Activated T-cell treated with anti-CD3 and anti-CD28 coated beads, Interleukin-2, amount 50 U/mL, for 72 hours (primary cell): ENCODE data around the gene SSUH2. TPM values are rescaled to one million over a fixed set of nuclear protein-coding genes. Genes with fewer than 3 reads are reported as not detected.
"Not testable (repeated sequence)": the region's sequence is repeated elsewhere in the genome, so short reads cannot be mapped to it uniquely, and the experiment has no call there.

Experiments used
- ATAC-seq, 2 donors: fragments of 150-1000 bp; cut with Tn5 transposase; replicated peaks in 1 of 2; 2 replicates each; pipeline ENCODE4 v1.10.0; 2021; ENCODE audit warnings: moderate library complexity in 2 of 2, mild to moderate bottlenecking in 1 of 2
- DNase-seq, 2 donors: peaks; one replicate each; pipeline ENCODE4 v3.0.0; 2021 to 2022; ENCODE audit warnings: mixed read lengths in 1 of 2
- H3K27ac Mint-ChIP-seq: one replicate; pipeline ENCODE4 v1.8.0; 2022; ENCODE audit warnings: mild to moderate bottlenecking, moderate library complexity, mixed read lengths
- H3K27me3 Mint-ChIP-seq: one replicate; pipeline ENCODE4 v1.8.0; 2022; ENCODE audit warnings: low read depth, mixed read lengths
- H3K36me3 Mint-ChIP-seq, 2 donors: one replicate each; pipeline ENCODE4 v1.8.0; 2022; ENCODE audit warnings: mixed read lengths in 2 of 2, mild to moderate bottlenecking in 1 of 2; ENCODE audit not compliant: insufficient read depth in 2 of 2
- H3K4me1 Mint-ChIP-seq: one replicate; pipeline ENCODE4 v1.8.0; 2022; ENCODE audit warnings: low read depth, mixed read lengths
- H3K4me3 Mint-ChIP-seq, 2 donors: one replicate each; pipeline ENCODE4 v1.8.0; 2022; ENCODE audit warnings: mild to moderate bottlenecking in 2 of 2, mixed read lengths in 2 of 2, moderate library complexity in 2 of 2
- H3K9me3 Mint-ChIP-seq, 2 donors: one replicate each; pipeline ENCODE4 v1.8.0; 2022; ENCODE audit warnings: mixed read lengths in 2 of 2
- total RNA-seq, 2 donors: library from RNA; stranded (reverse); gene quantifications; one replicate each; pipeline ENCODE4 v1.2.3, GENCODE V29; 2022

The SSUH2 gene
- total RNA-seq, 2 donors from 2014 or later, result 0.31 to 0.49 TPM

GRCh38 chr3:8593021-8593827 lies 51.4 kb downstream of the SSUH2 start:
- Mint-ChIP-seq H3K4me3 (no peak overlapping the region), H3K27me3 (no peaks in the 10 kb centered on the region), H3K36me3 (no peaks in the 10 kb centered on the region), H3K27ac (no peak overlapping the region), H3K9me3 (no peaks in the 10 kb centered on the region), H3K4me1 (no peaks in the 10 kb centered on the region)
- DNase-seq (no peak), ATAC-seq (no peak)

DNA sequence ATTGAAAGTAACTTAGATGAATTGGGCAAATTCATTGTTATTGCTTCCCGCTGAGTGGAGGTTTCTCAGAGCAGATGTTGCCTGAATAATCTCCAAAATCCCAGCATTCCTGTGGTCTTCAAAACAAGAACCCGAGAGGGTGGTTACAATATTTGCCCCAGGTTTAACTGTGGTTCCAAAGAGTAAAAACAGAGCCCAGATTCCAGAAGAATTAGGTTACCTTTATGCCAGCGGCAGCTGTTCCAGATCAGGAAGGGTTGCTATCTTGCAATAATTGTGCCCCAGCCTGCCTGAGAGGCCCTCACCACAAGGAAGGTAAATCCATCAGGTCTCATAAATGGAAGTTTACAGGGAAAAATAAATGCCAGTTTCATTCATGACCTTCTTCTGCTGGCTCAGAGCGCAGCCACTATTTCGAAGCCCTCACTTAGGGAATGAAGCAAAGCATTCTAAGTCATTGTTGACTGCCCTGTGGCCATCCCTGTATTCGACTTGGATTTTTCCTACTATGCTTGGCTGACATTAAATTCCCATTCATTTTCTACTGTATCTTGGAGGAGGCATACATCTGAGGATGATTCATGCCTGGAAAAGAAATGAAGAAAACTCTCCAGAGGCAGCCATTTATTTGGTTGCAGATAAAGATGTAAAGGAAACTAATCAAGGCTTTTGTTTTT lies 54.6 kb downstream of the SSUH2 start:
- Mint-ChIP-seq H3K9me3 (no peaks in the 10 kb centered on the region), H3K4me3 (no peak overlapping the region), H3K27ac (no peak overlapping the region), H3K36me3 (no peaks in the 10 kb centered on the region), H3K4me1 (no peaks in the 10 kb centered on the region), H3K27me3 (no peaks in the 10 kb centered on the region)
- DNase-seq (no peak), ATAC-seq (no peak)

DNA sequence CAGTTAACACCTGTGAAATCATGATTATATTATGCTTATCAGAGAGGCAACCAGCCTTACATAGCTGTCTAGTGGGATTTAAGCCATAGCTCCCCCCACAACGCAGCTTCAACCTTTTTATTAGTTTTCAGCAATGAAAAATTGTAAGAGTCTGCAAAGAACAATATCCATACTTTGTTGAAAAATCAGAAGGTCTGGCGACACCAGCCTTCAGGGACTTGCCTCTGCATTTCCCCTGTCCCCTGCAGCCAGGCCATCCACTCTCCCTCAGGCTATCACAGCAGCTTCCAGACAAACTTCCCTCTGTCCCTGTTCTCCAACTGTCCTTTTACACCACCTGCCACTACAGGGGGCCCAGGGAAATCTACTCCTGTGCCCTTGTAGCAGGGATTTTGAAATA lies 59.9 kb downstream of the SSUH2 start:
- Mint-ChIP-seq H3K4me3 (no peak overlapping the region), H3K9me3 (peaks cover 0 to 1% of the 10 kb centered on the region in 2 donors), H3K36me3 (no peaks in the 10 kb centered on the region), H3K27me3 (no peaks in the 10 kb centered on the region), H3K27ac (no peak overlapping the region), H3K4me1 (no peaks in the 10 kb centered on the region)
- ATAC-seq (no peak), DNase-seq (no peak)

GRCh38 chr3:8581806-8582445 lies 62.7 kb downstream of the SSUH2 start:
- no peak overlapping the region for H3K4me3 Mint-ChIP-seq
- H3K4me1 Mint-ChIP-seq, result no peaks in the 10 kb centered on the region
- ATAC-seq (no peak), DNase-seq (no peak)
- H3K9me3 Mint-ChIP-seq, result peaks cover 0 to 1% of the 10 kb centered on the region in 2 donors
- H3K27me3 Mint-ChIP-seq, result no peaks in the 10 kb centered on the region
- H3K27ac Mint-ChIP-seq, result no peak overlapping the region
- H3K36me3 Mint-ChIP-seq, result no peaks in the 10 kb centered on the region

DNA sequence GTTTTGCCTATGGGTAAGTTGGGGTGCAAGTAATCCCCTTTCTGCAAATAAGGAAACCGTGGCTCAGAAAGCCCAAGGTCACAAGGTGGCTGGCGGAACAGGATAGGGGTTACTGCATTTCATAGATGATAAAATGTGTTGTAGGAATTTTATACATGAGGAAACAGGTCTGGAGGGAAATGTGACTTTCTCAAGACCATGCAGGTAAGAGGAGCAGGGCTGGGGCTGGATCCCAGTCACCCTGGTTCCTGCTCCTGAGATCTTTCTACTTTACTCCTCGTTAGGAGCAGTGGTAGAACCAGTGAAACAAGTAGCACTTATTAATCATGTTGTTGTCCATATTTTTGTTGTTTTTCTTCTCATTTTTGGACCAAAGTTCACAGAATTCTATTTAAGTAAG lies 63.2 kb downstream of the SSUH2 start:
- Mint-ChIP-seq H3K36me3 (no peaks in the 10 kb centered on the region), H3K27ac (no peak overlapping the region), H3K4me1 (no peaks in the 10 kb centered on the region), H3K9me3 (peaks cover 0 to 1% of the 10 kb centered on the region in 2 donors), H3K4me3 (no peak overlapping the region), H3K27me3 (no peaks in the 10 kb centered on the region)
- DNase-seq (no peak), ATAC-seq (no peak)

GRCh38 chr3:8580434-8580833 lies 64.2 kb downstream of the SSUH2 start:
- not testable (repeated sequence) for H3K9me3 Mint-ChIP-seq, H3K4me1 Mint-ChIP-seq, H3K27me3 Mint-ChIP-seq, H3K4me3 Mint-ChIP-seq, H3K36me3 Mint-ChIP-seq, H3K27ac Mint-ChIP-seq, DNase-seq, ATAC-seq

GRCh38 chr3:8579943-8580342 lies 64.7 kb downstream of the SSUH2 start:
- Mint-ChIP-seq H3K4me1 (no peaks in the 10 kb centered on the region), H3K27me3 (no peaks in the 10 kb centered on the region), H3K36me3 (no peaks in the 10 kb centered on the region), H3K27ac (no peak overlapping the region), H3K4me3 (no peak overlapping the region), H3K9me3 (peaks cover 0 to 1% of the 10 kb centered on the region in 2 donors)
- no peak for ATAC-seq
- no peak for DNase-seq

GRCh38 chr3:8579096-8579495 lies 65.5 kb downstream of the SSUH2 start:
- H3K9me3 Mint-ChIP-seq, result peaks cover 0 to 1% of the 10 kb centered on the region in 2 donors

DNA sequence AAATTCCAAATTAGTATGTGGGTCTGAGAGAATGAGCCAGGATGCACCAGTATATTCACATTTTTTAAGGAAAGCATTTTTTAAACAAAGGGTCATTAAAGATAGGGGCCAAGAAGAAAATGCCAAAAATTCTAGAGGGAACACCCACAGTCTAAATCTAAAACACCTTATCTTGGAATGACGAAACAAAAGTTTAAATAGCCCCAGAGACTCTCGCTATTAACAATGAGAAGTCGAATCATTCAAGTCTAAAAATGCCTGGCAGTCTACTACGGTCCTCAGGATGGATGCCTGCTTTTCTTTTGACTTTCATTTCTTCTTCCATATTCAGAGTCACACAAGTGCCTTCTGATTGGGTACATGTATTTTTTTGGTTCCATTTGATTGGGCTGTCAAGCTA lies 66.3 kb downstream of the SSUH2 start:
- Mint-ChIP-seq H3K4me1 (no peaks in the 10 kb centered on the region), H3K9me3 (peaks cover 0 to 1% of the 10 kb centered on the region in 2 donors), H3K27ac (no peak overlapping the region), H3K27me3 (no peaks in the 10 kb centered on the region), H3K36me3 (no peaks in the 10 kb centered on the region), H3K4me3 (no peak overlapping the region)
- DNase-seq (no peak), ATAC-seq (no peak)

More at GRCh38 chr3:8579096-8579495, 65.5 kb downstream of the SSUH2 start:
- DNase-seq (no peak), ATAC-seq (no peak)
- Mint-ChIP-seq H3K36me3 (no peaks in the 10 kb centered on the region), H3K27ac (no peak overlapping the region), H3K27me3 (no peaks in the 10 kb centered on the region), H3K4me3 (no peak overlapping the region), H3K4me1 (no peaks in the 10 kb centered on the region)

DNA sequence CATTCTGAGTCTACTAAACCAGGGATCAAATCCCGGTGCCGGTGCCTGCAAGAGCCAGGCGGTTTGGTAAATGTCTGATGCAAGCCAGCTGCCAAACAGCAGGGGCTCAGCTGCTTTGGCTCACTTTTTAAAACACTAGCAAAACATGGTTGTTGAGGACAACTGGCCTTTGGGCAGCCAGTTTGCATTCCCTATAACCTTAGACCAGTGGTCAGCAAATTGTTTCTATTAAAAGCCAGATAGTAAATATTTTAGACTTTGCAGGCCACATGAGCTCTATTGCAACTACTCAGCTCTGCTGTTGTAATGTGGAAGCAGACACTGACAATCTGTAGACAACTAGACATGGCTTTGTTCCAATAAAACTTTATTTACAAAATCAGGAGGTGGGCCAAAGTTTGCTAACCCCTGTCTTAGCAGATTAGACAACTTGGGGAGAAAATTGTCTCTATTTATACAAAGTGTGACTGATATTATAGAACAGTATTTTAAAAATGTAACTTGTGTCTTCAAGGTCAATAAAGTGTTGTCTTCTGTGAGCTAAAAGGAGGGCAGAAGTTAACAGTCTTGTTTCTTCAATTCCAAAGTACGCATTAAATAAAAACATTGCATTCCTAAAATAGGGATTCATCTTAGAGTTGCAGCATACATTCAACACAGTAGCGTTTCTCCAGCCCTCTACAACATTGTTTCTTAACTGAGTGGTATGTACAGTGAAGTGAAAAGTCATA lies 67.6 kb downstream of the SSUH2 start:
- no peak overlapping the region for H3K4me3 Mint-ChIP-seq
- ATAC-seq (no peak), DNase-seq (no peak)
- no peaks in the 10 kb centered on the region for H3K27me3 Mint-ChIP-seq
- H3K36me3 Mint-ChIP-seq, result no peaks in the 10 kb centered on the region
- no peak overlapping the region for H3K27ac Mint-ChIP-seq
- H3K9me3 Mint-ChIP-seq, result peaks cover 0 to 1% of the 10 kb centered on the region in 2 donors
- H3K4me1 Mint-ChIP-seq, result no peaks in the 10 kb centered on the region

DNA sequence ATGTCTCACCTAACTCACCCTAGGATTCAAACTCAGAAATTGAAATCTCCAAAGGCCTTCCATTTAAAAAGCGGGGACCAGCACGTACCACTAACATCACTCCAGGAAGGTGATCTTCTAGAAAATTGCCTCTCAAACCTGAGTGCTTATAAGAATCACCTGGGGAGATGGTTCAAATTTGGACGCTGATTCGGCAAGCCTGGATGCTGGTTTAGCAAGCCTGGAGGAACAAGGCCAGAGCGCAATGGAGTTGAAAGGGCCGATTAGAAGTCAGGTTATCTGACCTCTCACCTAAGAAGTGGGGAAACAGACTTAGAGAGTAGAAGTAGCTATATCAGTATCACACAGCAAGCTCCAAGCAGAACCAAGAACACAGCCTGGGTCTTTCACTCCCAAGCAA lies 68.2 kb downstream of the SSUH2 start:
- DNase-seq (no peak), ATAC-seq (no peak)
- Mint-ChIP-seq H3K4me1 (peaks cover under 1% of the 10 kb centered on the region), H3K27me3 (no peaks in the 10 kb centered on the region), H3K4me3 (no peak overlapping the region), H3K27ac (no peak overlapping the region), H3K9me3 (peaks cover 0 to 1% of the 10 kb centered on the region in 2 donors), H3K36me3 (no peaks in the 10 kb centered on the region)

GRCh38 chr3:8575364-8576104 lies 69.1 kb downstream of the SSUH2 start:
- H3K36me3 Mint-ChIP-seq, result no peaks in the 10 kb centered on the region
- ATAC-seq (no peak), DNase-seq (no peak)
- peaks cover 10% of the 10 kb centered on the region for H3K4me1 Mint-ChIP-seq
- no peak overlapping the region for H3K27ac Mint-ChIP-seq
- H3K4me3 Mint-ChIP-seq, result no peak overlapping the region
- H3K9me3 Mint-ChIP-seq, result peaks cover 0 to 1% of the 10 kb centered on the region in 2 donors
- no peaks in the 10 kb centered on the region for H3K27me3 Mint-ChIP-seq
